ENCODE results near the gene EPAS1. TPM values are rescaled to one million over a fixed set of nuclear protein-coding genes. Genes with fewer than 3 reads are reported as not detected.

The EPAS1 gene
- total and polyA plus RNA-seq, 2 of the 8 experiments (the other 6 are each of a cell fraction or from before 2014, with no cell fraction given), result 2.0 to 4.9 TPM

DNA sequence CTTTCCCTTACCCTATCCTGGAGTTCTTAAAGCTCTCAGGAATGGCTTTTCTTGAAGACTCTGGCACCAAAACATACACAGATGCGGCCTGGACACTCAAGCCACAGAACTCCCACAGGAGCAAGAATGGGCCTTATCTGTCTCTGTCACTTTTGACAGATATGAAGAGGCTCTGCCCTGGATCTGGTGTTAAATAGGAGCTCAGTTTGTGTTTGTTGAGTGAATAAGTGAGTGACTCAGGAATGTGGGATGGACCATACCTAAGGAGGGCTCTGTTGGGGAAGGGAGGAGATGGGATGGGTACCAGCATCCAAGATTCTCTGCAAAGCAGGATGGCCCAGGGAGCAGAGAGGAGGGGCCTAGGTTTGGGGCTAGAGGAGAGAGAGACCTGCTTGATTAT, 33.9 kb upstream of the EPAS1 start (continued):
- TF ChIP-seq ATF3 (IDR thresholded peaks at IDR 0.05; ENCODE audit: insufficient read depth, low read depth, low read length), result no peak
- no peak for TF ChIP-seq NANOG (IDR thresholded peaks at IDR 0.05; ENCODE audit: insufficient read depth, low read depth, low read length, poor library complexity, severe bottlenecking)
- TF ChIP-seq CHD1 (IDR thresholded peaks at IDR 0.05; ENCODE audit: low read depth, low read length), result no peak
- TF ChIP-seq SP2 (IDR thresholded peaks at IDR 0.05; ENCODE audit: low read length), result no peak
